Right lobe of liver (tissue), 4 donors: Measurements from ENCODE around the gene SYPL1.

Experiments
- POLR2A ChIP-seq: fragments of 450-650 bp; IDR thresholded peaks from one replicate; pipeline ENCODE4 v1.6.1; 2017; ENCODE audit warnings: antibody characterized with exemption, mild to moderate bottlenecking
- TF ChIP-seq, protein P1 (sequence below), 4 donors: fragments of 200-600 bp in 3 of 4; fragments of 450-650 bp in 1 of 4; IDR thresholded peaks; one replicate each; pipeline versions ENCODE4 v1.5.1 to v1.8.0; 2016 to 2022; ENCODE audit warnings: antibody characterized with exemption in 4 of 4, mild to moderate bottlenecking in 2 of 4
- donor health status: DM: no; HTN: no; CAD: no.
- donor health status: DM: no; HTN: no; CAD: no.
- donor health status: DM: no; HTN: yes; CAD: no.

GRCh38 chr7:106047184-106047583 lies 64.9 kb downstream of the SYPL1 start:
- TF ChIP-seq, protein P1, sequence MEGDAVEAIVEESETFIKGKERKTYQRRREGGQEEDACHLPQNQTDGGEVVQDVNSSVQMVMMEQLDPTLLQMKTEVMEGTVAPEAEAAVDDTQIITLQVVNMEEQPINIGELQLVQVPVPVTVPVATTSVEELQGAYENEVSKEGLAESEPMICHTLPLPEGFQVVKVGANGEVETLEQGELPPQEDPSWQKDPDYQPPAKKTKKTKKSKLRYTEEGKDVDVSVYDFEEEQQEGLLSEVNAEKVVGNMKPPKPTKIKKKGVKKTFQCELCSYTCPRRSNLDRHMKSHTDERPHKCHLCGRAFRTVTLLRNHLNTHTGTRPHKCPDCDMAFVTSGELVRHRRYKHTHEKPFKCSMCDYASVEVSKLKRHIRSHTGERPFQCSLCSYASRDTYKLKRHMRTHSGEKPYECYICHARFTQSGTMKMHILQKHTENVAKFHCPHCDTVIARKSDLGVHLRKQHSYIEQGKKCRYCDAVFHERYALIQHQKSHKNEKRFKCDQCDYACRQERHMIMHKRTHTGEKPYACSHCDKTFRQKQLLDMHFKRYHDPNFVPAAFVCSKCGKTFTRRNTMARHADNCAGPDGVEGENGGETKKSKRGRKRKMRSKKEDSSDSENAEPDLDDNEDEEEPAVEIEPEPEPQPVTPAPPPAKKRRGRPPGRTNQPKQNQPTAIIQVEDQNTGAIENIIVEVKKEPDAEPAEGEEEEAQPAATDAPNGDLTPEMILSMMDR (IDR thresholded peaks at IDR 0.05), result no peak
- TF ChIP-seq POLR2A, result no peak
